Stimulated activated CD4-positive, alpha-beta T cell treated with anti-CD3 and anti-CD28 coated beads, Interleukin-2, amount 100 ng/mL, for 24 hours (primary cell): ENCODE data around the gene DALRD3.
"Not testable (repeated sequence)": the region's sequence is repeated elsewhere in the genome, so short reads cannot be mapped to it uniquely, and the experiment has no call there.

Experiments used
- DNase-seq, 2 donors: peaks; one replicate each; pipeline ENCODE4 v3.0.0-alpha.2; 2020

The DALRD3 gene

DNA sequence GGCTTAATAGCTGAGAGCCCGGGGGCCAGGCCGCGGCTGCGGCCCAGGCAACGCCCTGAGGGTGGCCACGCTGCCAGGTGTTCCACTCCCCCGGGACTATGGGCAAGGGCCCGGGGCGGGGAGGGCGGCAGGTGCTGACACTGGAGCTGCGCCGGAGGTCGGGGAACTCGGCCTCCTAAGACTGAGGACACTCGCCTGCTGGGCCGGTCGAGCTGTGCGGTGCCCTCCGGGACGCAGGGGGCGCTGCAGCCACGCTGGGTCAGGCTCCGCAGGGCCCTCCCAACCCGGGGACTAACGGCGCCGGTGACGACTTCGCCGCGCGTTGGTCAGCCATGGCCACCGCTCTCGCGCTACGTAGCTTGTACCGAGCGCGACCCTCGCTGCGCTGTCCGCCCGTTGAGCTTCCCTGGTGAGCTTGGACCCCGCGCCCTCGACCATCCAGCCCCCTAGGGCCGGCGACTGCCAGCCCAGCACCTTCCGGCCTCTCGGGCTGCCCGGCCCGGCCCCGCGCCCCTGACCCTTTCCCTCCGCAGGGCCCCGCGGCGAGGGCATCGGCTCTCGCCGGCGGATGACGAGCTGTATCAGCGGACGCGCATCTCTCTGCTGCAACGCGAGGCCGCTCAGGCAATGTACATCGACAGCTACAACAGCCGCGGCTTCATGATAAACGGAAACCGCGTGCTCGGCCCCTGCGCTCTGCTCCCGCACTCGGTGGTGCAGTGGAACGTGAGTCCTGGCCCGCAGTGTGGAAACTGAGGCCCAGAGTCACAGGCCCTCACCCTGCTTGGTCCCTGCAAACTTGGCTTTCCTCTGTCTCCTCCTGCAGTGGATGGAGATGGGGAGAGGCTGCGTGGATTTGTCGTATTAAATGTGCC is 3.7 kb upstream of the DALRD3 start, which contains the start of gene NDUFAF3:
Gene NDUFAF3 (plus strand): TSS at position 309 of the 875 bp plus-strand sequence. CDS start 24 bp downstream, at position 333.
- peak; percentile 95 for DNase-seq

DNA sequence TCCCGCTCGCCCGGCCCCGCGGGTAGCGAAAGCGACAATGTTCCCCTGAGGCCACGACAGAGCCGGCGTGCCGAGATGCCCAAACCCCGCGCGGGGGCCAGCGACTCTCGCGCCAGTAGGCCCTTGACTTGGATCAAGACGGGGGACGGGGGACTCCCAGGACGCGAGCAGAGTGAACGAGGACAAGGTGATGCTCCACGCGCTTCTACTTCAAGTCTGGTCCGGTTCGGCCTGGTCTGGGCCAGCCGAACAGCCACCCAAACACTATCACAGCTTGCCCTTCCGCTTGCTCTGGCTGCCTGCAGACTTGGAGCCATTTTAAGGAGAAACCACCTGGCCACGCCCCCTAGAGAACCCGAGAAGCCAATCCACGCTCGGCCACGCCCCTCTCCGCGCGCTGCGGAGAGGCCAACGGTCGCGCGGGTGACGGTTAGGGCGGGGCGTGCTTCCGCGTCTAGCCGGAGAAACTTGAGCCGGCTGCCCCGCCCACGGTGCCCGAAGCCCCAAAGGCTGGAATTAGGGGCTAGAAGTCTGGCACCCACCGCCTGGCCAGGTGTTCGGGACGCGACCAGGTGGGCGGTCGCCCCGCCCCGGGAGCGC is 2.9 kb upstream of the DALRD3 start:
- DNase-seq: peak; percentile 99 to 100

DNA sequence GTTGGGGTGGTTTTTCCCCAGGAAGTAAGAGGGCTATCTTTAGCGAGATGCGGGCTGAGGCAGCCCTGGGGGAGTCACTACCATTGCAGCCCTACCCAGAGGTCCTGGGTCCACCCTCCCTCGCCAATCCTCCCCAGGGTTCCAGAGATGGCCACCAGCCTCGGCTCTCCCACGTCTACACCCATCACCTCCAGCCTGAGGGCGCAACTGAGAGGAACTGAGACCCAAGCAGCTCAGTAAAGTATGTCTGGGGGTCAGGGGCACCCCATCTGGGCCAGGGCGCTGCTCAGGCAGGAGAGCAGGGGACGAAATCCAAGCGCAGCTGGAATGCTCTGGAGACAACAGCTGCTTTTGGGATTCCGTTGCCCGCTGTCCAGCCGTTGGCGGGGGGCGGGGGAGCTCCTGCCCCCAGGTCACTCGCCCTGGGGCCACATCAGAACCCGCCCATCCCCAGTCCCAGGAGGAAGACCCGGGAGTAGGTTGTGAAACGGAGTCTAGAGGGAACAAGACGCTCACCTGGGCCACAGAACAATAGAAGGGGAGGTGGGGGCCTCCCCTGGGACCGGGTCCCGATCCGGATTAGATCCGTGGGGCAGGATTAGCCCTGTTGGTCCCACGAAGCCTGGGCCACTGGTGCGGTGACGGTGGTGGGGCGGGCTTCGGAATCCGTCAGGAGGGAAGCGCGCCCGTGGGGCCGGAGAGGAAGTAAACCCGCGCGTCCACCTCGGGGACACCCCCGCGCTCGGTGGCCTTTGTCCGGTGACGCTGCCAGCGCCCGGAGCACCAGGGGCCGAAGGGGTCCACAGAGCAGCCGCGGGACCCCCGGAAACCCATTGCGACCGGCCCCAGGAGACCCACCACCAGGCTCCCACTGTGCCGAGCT is 2.2 kb upstream of the DALRD3 start:
- DNase-seq: peak in 1 of 2 donors; percentile 48

DNA sequence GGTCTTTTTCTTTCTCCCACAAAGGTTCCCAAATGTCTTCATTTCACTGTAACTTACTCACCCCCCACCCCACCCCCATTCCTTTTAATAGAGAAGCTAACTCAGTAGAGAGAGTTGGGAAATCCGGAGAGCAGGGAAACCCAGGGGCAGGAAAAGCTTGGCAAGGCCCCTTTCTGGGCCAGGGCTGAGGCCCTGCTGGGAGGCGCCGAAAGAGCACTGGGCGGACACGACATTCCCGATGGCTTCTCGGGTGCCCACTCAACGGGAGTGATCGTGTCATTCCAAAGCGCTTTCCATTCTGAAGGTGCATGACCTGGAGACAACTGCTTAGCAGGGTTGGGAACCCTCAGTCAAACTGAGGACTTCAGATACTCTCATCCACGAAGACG is 1.6 kb upstream of the DALRD3 start:
- no peak for DNase-seq

DNA sequence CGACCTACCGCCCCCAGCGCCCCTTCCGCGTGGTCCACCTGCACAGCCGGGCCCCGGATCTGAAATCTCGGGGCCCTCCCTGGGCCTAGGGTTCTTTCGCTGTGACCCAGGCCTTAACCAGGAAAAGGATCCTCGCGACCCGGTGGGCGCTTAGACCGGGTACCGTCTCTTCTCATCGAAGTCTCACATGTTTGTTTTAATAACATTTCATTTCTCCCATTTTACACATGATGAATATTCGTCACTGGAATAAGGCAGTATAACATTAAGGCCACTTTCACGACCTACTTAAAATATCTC is 277 bp upstream of the DALRD3 start:
- DNase-seq: no peak

DNA sequence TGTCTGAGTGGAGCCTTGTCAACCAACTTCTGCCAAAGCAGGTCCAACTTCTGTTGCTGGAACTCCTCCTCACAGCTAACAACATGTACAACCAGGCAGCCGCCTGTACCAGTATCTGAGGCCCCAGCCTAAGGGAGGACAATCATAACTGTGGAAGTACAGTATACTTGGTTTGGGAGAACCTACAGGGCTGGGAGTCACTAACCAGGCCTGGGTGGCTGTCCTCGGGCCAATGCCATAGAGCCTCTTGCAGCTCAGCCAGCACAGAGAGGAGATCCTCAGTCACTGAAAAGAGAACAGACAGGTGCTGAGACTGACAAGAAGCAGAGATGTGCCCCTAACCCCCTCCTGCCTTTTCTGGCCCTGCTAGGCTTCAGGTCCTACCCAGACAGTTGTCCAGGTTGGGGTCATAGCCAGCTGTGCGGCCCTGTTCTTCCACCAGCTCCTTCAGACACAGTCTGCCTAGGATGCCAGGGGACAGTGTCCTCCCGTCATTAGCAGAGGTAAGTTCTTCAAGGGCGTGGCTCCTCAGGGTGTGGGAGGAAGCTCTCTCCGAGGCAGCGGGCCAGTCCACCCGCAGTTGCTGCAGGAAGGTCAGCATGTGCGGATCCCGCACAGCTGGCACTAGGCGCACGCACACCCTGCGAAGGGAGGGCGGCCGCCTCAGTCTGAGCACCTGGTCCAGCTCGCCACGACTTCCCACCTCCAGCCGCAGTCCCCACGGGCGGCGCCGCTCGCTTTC is 980 bp downstream of the DALRD3 start:
- DNase-seq: peak in 1 of 2 donors; percentile 31

DNA sequence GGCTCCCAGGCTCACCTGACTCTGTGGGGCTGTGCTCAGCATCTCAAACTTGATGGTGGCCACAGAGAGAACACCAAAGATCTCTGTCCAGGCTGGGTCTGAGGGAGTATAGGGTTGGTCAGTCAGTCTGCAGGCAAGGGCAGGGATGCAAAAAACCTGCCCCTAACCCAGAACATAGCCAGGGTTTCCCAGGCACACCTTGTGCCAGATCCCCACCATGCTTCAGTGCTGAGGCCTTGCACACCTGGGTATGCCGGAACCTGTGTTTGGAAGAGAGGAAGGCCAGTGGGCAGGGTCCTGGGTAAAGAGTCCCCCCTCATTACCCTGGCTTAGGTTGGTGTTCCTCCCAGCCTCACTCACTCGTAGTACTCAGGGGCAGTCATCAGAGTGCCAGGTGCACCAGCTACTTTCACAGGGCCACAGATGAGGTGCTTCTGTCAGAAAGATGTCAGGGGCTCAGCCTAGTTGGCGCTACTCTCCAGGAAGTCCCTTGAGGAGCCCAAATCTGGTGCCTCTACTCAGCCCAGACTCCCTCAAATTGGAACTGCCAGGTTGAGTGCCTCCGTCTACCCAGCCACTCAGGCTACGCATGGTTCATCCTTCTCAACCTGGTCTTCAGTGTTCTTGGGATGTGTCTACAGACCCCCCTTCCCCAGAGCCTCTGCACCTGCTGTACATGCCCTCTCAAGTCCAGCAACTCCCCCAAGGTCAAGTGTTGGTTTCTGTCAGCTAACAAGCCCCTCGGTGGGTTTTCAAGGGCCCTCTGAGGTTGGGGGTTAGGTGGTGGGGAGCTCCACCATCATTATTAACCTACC is 1.8 kb downstream of the DALRD3 start:
- no peak for DNase-seq

DNA sequence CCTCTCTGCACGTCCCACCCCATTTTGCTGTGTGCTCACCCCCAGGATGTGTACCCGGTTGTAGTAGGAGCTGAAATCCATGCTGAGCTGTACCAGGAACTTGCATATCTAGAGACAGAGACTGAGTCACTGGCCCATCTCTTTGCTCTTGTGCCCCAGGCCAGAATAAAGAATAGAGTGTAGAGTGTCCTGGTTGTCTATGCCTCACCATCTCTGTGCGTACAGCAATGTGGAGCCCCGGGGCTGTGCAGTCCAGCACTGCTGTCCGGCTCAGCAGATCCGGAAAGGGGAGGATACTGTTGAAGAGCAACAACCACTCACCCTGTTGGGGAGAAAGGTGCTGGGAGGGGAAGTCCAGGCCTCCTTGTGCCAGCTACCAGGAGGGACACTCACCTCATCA is 2.6 kb downstream of the DALRD3 start:
- DNase-seq: no peak

DNA sequence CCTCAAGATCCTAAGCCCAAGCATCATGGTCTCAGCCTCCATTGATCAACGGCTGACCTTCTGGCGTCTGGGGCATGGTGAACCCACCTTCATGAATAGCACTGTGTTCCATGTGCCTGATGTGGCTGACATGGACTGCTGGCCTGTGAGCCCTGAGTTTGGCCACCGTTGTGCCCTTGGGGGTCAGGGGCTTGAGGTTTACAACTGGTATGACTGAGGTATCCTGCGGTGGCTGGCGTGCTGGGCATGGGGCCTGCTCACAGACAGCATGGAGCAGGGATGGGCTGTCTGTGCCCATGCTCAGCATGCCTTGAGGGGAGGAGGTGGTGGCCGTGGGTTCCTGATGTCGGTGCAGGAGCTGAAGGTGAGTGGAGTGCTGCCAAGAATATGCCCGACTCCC is 3.3 kb downstream of the DALRD3 start:
- no peak for DNase-seq

DNA sequence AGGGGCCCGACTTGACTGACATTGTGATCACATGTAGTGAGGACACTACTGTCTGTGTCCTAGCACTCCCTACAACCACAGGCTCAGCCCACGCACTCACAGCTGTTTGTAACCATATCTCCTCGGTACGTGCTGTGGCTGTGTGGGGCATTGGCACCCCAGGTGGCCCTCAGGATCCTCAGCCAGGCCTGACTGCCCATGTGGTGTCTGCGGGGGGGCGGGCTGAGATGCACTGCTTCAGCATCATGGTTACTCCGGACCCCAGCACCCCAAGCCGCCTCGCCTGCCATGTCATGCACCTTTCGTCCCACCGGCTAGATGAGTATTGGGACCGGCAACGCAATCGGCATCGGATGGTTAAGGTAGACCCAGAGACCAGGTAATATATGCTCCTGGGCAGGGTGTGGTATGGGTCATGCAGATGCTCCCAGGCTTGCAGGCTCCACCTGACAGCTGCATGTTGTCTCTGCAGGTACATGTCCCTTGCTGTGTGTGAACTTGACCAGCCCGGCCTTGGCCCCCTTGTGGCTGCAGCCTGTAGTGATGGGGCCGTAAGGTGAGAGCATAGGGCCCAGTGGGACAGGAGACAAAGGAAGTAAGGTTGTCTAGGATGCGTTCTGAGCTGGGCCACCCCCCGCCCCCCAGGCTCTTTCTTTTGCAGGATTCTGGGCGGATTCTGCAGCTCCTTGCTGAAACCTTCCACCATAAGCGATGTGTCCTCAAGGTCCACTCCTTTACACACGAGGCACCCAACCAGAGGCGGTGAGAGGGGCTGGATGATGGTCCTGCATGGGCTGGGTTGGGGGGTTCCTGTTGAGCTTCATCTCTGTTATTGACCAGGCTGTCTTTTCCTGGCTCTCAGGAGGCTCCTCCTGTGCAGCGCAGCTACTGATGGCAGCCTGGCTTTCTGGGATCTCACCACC is 4.4 kb downstream of the DALRD3 start:
- peak; percentile 61 to 65 for DNase-seq

DNA sequence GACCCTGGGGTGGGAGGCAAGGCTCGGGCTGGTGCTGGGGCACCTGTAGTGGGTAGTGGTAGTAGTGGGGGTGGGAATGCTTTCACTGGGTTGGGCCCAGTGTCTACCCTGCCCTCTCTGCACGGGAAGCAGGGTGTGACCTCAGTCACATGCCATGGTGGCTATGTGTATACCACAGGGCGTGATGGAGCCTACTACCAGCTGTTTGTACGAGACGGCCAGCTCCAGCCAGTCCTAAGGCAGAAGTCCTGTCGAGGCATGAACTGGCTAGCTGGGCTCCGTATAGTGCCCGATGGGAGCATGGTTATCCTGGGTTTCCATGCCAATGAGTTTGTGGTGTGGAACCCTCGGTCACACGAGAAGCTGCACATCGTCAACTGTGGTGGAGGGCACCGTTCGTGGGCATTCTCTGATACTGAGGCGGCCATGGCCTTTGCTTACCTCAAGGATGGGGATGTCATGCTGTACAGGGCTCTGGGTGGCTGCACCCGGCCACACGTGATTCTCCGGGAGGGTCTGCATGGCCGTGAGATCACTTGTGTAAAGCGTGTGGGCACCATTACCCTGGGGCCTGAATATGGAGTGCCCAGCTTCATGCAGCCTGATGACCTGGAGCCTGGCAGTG is 5.2 kb downstream of the DALRD3 start:
- no peak for DNase-seq

DNA sequence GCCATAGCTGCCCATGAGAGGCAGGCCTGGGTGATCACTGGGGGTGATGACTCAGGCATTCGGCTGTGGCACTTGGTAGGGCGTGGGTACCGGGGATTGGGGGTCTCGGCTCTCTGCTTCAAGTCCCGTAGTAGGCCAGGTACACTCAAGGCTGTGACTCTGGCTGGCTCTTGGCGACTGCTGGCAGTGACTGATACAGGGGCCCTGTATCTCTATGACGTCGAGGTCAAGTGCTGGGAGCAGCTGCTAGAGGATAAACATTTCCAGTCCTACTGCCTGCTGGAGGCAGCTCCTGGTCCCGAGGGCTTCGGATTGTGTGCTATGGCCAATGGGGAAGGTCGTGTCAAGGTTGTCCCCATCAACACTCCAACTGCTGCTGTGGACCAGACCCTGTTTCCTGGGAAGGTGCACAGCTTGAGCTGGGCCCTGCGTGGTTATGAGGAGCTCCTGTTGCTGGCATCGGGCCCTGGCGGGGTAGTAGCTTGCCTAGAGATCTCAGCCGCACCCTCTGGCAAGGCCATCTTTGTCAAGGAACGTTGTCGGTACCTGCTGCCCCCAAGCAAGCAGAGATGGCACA is 5.9 kb downstream of the DALRD3 start:
- no peak for DNase-seq

DNA sequence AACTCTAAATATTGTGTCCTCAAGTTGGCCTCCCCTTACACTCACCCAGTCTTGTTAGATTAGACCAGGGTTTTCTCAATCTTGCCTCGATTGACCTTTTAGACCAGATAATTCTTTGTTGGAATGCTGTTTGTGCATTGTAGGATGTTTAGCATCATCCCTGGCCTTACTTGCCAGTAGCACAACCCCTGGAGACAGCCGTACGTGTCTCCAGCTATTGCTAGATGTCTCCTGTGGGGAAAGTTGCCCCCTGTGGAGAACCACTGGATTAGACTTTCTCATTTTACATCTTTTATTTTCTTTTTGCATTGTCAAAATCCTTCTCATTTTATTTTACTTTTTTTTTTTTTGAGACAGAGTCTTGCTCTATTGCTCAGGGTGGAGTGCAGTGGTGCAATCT is 9.0 kb downstream of the DALRD3 start:
- no peak for DNase-seq

DNA sequence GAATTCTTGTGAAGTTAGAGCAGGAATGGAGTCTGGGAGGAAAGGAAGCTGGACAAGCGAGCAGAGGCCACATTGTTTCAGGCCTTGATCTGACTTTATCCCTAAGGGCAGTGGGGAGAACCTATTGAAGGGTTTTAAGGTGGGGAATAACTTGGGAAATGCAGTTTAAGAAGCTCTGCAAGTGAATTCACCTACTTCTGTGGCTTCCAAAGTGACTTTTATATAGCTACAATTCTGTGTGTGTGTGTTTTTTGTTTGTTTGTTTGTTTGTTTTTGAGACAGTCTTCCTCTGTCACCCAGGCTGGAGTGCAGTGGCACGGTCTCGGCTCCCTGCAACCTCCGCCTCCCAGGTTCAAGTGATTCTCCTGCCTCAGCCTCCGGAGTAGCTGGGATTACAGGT is 9.8 kb downstream of the DALRD3 start:
- DNase-seq: not testable (repeated sequence)

DNA sequence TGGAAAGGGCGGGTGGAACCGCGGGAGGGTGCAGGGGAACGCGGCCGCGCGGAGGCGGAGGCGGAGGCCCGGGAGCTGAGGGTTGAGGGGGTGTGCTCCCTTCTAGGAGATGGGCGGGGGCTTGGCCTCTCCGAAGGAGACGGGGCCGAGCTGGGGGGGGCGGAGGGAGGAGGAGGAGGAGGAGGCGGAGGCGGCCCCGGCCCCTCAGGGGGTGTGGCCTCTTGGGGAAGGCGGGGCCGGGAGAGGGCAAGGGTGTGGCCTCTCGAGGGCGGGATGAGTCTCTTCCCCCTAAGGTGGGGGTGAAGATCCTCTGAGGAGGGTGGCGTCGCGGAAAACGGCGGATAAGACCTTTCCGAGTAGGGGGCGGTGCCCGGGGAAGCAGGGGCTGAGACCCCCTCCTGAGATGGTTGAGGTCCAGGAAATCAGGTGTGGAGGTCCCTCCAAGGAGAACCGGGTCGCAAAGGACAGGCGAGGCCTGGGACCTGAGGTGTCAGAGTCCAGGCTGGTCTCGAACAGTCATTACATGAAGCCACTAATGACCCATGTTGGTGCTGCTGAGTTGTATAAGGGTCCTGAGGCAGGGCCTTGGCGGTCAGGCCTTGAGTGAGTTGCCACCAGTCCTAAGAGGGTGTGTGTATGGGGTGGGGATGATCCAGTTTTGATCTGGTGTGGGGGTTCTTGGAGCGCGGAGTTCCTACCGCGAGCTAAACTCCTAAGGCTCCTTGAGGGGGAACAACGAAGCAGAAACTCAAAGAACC is 10.4 kb downstream of the DALRD3 start:
- DNase-seq: peak; percentile 85 to 91

DNA sequence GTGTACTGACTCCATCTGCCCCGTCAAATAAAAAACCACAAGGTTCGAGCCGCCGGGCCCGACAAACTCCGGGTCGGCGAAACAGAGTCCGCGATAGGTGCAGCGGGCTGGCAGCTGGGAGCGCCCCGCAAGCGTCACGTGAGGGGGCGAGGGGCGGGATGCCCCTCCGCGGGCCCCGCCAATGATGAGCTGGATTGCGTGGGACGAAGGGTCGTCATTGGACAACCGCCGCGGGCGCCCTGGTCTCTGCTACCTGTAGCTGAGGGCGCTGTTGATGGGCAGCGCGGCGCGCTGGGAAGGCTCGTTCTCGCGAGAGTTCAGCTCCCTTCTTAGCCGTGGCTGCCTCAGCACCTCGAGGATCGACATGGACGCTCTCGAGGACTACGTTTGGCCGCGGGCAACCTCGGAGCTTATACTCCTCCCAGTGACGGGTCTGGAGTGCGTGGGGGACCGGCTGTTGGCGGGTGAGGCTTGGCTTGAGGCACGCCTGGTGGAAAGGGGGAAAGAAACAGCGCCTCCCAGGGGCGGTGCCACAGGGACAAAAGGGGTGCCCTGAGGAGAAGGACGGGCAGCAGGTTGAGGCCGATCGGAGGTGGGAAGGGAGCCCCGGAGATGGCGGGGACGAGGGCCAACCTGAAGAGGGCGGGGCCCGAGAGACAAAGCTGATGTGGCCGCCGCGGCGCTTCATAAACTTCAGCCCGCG is 11.2 kb downstream of the DALRD3 start, which contains the start of gene WDR6:
Gene WDR6 (plus strand): TSS at position 324 of the 703 bp plus-strand sequence. CDS start 41 bp downstream, at position 365.
- peak; percentile 96 to 97 for DNase-seq

DNA sequence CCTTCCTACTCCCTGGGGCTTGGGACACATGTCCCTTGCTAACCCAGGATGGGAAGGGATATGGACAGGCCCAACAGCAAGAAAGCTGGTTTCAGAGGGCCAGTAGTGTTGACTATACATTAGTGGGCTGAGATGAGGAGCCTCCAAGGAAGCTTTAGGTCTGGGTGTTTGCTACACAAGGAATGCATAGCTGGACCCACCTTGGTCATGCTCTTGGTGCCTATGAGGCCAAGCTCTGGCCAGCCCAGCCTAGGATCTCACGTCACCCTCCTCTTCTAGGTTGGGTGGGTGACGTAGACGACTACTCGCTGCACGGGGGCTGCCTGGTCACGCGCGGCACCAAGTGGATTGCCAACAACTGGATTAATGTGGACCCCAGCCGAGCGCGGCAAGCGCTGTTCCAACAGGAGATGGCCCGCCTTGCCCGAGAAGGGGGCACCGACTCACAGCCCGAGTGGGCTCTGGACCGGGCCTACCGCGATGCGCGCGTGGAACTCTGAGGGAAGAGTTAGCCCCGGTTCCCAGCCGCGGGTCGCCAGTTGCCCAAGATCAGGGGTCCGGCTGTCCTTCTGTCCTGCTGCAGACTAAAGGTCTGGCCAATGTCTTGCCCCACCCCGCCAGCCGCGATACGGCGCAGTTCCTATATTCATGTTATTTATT is 11.8 kb downstream of the DALRD3 start:
- DNase-seq: no peak

DNA sequence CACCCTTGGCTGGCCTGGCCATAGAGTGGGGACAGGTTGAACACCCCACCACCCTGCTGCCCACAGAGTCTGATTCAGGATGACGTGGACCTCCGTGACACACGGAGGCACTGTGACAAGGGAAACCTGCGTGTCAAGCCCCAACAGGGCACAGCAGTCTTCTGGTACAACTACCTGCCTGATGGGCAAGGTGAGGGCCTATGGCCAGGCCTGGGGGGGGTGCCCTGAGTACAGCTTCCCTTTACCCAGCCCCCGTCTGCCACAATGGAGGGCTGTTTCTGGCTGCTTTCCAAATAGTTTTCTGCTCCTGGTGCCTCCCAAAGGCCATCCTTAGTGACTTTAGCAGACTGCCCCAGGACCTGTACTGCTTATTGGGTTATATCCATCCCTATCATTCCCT is 12.4 kb downstream of the DALRD3 start:
- no peak for DNase-seq
